HEK293 (cell line): ENCODE data around the gene DHDH.

ENCODE experiments used
- RBAK ChIP-seq: fragments of 450-650 bp; formaldehyde crosslinking; IDR thresholded peaks from 2 replicates; pipeline ENCODE4 v1.5.1; 2016; ENCODE audit warnings: missing biosample characterization, missing genetic modification characterization
- ZNF221 ChIP-seq: fragments of 450-650 bp; formaldehyde crosslinking; IDR thresholded peaks from 2 replicates; pipeline ENCODE4 v1.5.1; 2017; ENCODE audit warnings: missing biosample characterization, missing genetic modification characterization, borderline replicate concordance

DNA sequence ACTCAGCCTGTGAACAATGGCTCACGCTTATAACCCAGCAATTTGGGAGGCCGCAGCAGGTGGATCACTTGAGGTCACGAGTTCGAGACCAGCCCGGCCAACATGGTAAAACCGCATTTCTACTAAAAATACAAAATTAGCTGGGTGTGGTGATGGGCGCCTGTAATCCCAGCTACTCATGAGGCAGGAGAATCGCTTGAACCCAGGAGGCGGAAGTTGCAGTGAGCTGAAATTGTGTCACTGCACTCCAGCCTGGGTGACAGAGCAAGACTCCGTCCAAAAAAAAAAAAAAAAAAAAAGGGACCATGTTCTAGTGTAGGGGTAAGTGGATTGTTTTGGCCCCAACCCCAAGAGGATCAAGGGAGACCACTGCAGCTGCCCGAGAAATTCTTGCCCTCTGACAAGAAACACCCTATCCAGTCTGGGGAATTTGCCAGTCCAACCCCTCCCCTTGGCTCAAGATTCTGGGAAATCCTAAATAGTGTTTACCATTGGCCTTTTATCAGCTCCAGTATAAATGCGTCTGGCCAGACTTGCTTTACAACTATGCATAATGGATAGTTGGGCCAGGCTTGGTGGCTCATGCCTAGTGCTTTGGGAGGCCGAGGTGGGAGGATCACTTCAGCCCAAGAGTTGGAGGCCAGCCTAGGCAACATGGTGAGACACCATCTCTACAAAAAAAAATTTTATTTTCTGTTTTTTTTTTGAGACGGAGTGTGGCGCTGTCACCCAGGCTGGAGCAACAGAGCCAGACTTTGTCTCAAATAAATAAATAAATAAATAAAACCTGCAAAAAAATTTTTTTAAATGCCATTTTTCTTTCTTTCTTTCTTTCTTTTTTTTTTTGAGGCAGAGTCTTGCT, 5.1 kb upstream of the DHDH start:
- no peak for TF ChIP-seq RBAK (tag by site-specific recombination)
- no peak for TF ChIP-seq ZNF221
